GM18502 (cell line): ENCODE data around the gene KIF16B.
"Not testable (repeated sequence)": the region's sequence is repeated elsewhere in the genome, so short reads cannot be mapped to it uniquely, and the experiment has no call there.

ENCODE experiments used
- ATAC-seq: cut with Tn5 transposase; IDR thresholded peaks from one replicate; pipeline ENCODE4 v1.9.1; 2021; ENCODE audit warnings: mild to moderate bottlenecking; ENCODE audit not compliant: unreplicated experiment, poor library complexity

Gene KIF16B

GRCh38 chr20:16440686-16441085 lies 132.6 kb downstream of the KIF16B start:
- ATAC-seq: no peak

GRCh38 chr20:16439540-16439939 lies 133.7 kb downstream of the KIF16B start:
- not testable (repeated sequence) for ATAC-seq

GRCh38 chr20:16438100-16438499 lies 135.1 kb downstream of the KIF16B start:
- ATAC-seq: no peak

- no peak for ATAC-seq
These were observed 135.8 kb downstream of the KIF16B start for GRCh38 chr20:16437387-16437996.

GRCh38 chr20:16434062-16434664 lies 139.1 kb downstream of the KIF16B start:
- no peak for ATAC-seq

GRCh38 chr20:16433293-16433580 lies 140.0 kb downstream of the KIF16B start:
- ATAC-seq: no peak

- ATAC-seq: no peak
These were observed 140.6 kb downstream of the KIF16B start for GRCh38 chr20:16432466-16433292.

GRCh38 chr20:16428112-16428511 lies 145.1 kb downstream of the KIF16B start:
- ATAC-seq: no peak

GRCh38 chr20:16427571-16427970 lies 145.7 kb downstream of the KIF16B start:
- ATAC-seq: no peak

- no peak for ATAC-seq
These were observed 148.5 kb downstream of the KIF16B start for GRCh38 chr20:16424780-16425179.

GRCh38 chr20:16423311-16424212 lies 149.7 kb downstream of the KIF16B start:
- ATAC-seq: no peak

GRCh38 chr20:16419138-16419715 lies 154.0 kb downstream of the KIF16B start:
- ATAC-seq: no peak

GRCh38 chr20:16418616-16419015 lies 154.6 kb downstream of the KIF16B start:
- no peak for ATAC-seq

GRCh38 chr20:16417001-16417400 lies 156.2 kb downstream of the KIF16B start:
- ATAC-seq: no peak

- ATAC-seq: no peak
These were observed 157.9 kb downstream of the KIF16B start for GRCh38 chr20:16415071-16416053.

GRCh38 chr20:16412906-16413305 lies 160.3 kb downstream of the KIF16B start:
- ATAC-seq: no peak

GRCh38 chr20:16411361-16411760 lies 161.9 kb downstream of the KIF16B start:
- ATAC-seq: no peak

- no peak for ATAC-seq
These were observed 162.6 kb downstream of the KIF16B start for GRCh38 chr20:16410626-16411025.

- ATAC-seq: no peak
These were observed 164.3 kb downstream of the KIF16B start for GRCh38 chr20:16408981-16409380.
